HG03378 (cell line): ENCODE measurements around the gene TLR9.

Experiments used
- ATAC-seq: cut with Tn5 transposase; IDR thresholded peaks from one replicate; pipeline ENCODE4 v1.9.1; 2021; ENCODE audit warnings: mild to moderate bottlenecking, moderate library complexity; ENCODE audit not compliant: unreplicated experiment

Gene TLR9

GRCh38 chr3:52233108-52233591, 7.7 kb upstream of the TLR9 start:
- ATAC-seq, result no peak

GRCh38 chr3:52232279-52233107, 7.0 kb upstream of the TLR9 start:
- ATAC-seq, result no peak

- ATAC-seq, result no peak
Observed at GRCh38 chr3:52231502-52232278, 6.2 kb upstream of the TLR9 start.

DNA sequence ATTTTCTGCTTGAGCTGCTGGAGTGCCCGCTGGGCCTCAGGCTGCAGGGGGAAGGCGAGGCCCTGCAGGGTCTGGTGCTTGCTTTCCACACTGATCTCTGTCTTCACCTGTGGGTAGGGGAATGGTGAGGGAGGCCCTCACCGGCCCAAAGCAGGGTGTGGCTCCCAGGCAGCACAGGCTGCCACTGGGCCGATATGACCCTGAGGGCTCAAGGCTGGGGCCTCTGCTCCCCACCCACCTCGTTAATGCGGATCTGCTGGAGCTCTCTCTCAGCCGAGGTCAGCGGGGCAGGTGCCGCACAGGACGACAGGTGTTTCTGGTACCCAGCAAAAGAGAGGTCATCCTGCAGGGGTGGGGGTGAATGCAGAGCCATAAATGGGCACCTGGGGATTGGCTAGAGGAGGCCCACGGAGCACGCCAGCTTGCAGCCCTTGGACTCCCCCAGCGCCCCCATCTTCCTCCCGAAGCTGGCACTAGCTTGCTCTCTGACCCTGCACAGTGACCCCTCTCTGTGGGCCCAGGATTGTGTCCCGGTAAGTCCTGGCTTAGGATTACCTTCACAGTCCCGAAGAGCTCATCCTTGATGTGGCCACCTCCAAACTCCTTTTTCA, 5.5 kb upstream of the TLR9 start:
- ATAC-seq, result no peak

GRCh38 chr3:52230461-52230860, 5.0 kb upstream of the TLR9 start:
- no peak for ATAC-seq

- no peak for ATAC-seq
Observed at GRCh38 chr3:52229656-52230055, 4.2 kb upstream of the TLR9 start.

GRCh38 chr3:52228751-52229291, 3.4 kb upstream of the TLR9 start:
- no peak for ATAC-seq

DNA sequence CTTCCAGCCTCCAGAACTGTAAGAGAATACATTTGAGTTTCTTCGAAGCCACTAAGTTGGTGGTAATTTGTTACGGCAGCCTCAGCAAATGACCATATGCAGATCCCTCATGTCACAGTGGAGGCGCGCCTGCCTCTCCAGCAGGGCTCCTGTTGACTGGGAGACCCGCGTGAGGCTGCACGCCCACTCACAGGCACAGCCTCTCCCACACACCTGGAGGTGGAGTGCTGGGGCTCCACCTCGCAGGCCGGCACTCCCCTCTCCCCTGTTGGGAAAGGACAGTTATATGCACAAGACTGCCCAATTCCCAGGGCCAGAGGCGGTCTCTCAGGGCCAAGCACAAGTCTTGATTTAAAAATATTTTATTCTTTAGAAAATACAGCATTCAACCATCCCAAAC, 2.8 kb upstream of the TLR9 start:
- ATAC-seq, result no peak

DNA sequence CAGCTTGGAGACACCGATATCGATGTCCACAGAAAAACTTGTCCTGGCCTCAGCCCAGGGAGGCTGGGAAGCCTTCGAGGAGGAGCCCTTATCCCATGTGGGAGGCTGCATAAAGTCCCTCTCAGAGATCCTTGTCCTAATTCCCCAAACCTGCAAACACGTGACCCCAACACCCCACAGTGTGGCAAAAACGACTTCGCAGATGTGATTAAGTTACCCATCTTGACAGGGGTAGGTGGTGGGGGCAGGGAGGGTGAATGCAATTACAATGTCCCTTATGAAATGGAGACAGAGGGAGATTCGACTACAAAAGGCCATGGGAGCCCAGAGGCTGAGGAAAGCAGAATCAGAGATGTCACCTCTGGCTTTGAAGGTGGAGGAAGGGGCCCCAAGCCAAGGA, 2.3 kb upstream of the TLR9 start:
- no peak for ATAC-seq

- no peak for ATAC-seq
Observed at GRCh38 chr3:52227117-52227516, 1.7 kb upstream of the TLR9 start.

GRCh38 chr3:52226229-52226817, 878 bp upstream of the TLR9 start:
- no peak for ATAC-seq

DNA sequence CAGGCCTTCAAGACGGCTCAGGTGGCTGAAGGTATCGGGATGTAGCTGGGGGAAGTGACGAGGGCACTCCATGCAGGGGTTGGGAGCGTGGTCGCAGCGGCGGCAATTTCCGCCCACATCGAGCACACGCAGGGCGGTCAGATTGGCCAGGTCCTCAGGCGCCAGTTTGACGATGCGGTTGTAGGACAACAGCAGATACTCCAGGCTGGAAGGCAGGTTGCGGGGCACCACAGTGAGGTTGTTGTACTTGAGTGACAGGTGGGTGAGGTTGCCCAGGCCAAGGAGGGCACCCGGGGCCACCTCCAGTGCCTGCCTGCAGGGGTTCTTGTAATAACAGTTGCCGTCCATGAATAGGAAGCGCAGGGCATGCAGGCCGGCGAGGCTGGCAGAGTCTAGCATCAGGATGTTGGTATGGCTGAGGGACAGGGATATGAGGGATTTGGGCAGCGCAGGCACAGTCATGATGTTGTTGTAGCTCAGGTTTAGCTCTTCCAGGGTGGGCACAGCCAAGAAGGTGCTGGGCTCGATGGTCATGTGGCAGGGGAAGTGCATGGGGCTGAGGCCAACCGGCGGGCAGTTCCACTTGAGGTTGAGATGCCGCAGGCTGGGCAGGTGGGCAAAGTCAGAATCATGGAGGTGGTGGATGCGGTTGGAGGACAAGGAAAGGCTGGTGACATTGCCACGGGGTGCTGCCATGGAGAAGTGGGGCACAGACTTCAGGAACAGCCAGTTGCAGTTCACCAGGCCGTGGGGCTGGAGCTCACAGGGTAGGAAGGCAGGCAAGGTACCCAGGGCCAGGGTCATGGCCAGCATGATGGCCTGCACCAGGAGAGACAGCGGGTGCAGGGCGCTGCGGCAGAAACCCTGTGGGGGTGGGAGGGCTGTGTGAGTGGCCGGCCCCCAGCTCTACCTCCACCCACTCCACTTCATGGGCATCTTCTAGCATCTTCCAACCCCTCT, 1.7 kb downstream of the TLR9 start:
- no peak for ATAC-seq

DNA sequence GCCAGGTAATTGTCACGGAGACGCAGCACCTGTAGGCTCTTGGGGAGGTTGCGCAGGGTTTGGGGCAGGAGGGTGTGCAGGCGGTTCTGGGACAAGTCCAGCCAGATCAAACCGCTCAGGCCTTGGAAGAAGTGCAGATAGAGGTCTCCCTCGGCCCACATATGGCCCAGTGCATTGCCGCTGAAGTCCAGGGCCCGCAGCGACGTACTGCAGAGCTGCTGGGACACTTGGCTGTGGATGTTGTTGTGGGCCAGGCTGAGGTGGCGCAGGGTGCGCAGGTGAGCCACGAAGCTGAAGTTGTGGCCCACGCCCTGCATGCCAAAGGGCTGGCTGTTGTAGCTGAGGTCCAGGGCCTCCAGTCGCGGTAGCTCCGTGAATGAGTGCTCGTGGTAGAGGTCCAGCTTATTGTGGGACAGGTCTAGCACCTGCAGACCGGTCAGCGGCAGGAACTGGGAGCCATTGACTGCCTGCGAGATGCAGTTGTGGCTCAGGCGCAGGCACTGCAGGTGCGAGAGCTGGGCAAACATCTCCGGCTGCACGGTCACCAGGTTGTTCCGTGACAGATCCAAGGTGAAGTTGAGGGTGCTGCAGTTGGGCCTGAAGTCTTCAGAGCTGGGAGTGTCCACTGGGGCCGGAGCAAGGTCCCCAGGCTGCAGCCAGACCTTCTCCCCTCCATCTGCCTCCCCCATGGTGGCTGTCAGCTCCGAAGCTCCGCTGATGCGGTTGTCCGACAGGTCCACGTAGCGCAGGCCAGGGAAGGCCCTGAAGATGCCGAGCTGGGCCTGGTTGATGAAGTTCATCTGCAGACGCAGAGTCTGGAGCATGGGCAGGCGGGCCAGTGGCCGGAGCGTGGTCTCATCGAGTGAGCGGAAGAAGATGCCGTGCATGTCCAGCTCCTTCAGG, 2.9 kb downstream of the TLR9 start:
- no peak for ATAC-seq

- ATAC-seq, result no peak
Observed at GRCh38 chr3:52221563-52222318, 3.7 kb downstream of the TLR9 start.

GRCh38 chr3:52221141-52221562, 4.3 kb downstream of the TLR9 start:
- no peak for ATAC-seq

GRCh38 chr3:52220380-52221026, 4.9 kb downstream of the TLR9 start:
- ATAC-seq, result peak; percentile 53

GRCh38 chr3:52218937-52219650, 6.4 kb downstream of the TLR9 start:
- ATAC-seq, result no peak
